HepG2 (cell line): Measurements from ENCODE around the gene NT5C. TPM values are rescaled to one million over a fixed set of nuclear protein-coding genes. Genes with fewer than 3 reads are reported as not detected.

Experiments used
- ADNP ChIP-seq: sonication (generic); formaldehyde crosslinking; IDR thresholded peaks from 2 replicates; pipeline ENCODE4 v1.4.0; 2020; ENCODE audit warnings: missing genetic modification reagents
- CSRNP1 ChIP-seq: sonication (generic); formaldehyde crosslinking; IDR thresholded peaks from 2 replicates; pipeline ENCODE4 v1.8.1; 2023; ENCODE audit warnings: mild to moderate bottlenecking, missing genetic modification reagents
- DDIT3 ChIP-seq: sonication (generic); formaldehyde crosslinking; IDR thresholded peaks from 2 replicates; pipeline ENCODE4 v1.4.0; 2020; ENCODE audit warnings: mild to moderate bottlenecking, missing genetic modification reagents
- EEA1 ChIP-seq: sonication (generic); formaldehyde crosslinking; IDR thresholded peaks from 2 replicates; pipeline ENCODE4 v1.5.1; 2020; ENCODE audit warnings: mild to moderate bottlenecking, missing genetic modification reagents, borderline replicate concordance
- GLMP ChIP-seq: sonication (generic); formaldehyde crosslinking; IDR thresholded peaks from 2 replicates; pipeline ENCODE4 v1.9.0; 2021; ENCODE audit warnings: missing genetic modification reagents, mild to moderate bottlenecking, borderline replicate concordance
- HNF4A ChIP-seq: sonication (generic); formaldehyde crosslinking; IDR thresholded peaks from 2 replicates; pipeline ENCODE4 v1.4.0; 2020; ENCODE audit warnings: missing genetic modification reagents
- IRX3 ChIP-seq: sonication (generic); formaldehyde crosslinking; IDR thresholded peaks from 2 replicates; pipeline ENCODE4 v1.8.1; 2023; ENCODE audit warnings: mild to moderate bottlenecking, low read depth, missing genetic modification reagents, borderline replicate concordance
- KDM5A ChIP-seq: fragments of 200-600 bp; sonication (generic); IDR thresholded peaks from 2 replicates; pipeline ENCODE4 v1.7.0; 2018; ENCODE audit warnings: antibody characterized with exemption, mild to moderate bottlenecking, low read length, borderline replicate concordance
- MAX ChIP-seq: IDR thresholded peaks from 2 replicates; pipeline ENCODE4 v1.6.1; 2012; ENCODE audit warnings: inconsistent platforms
- NCOA5 ChIP-seq: sonication (generic); formaldehyde crosslinking; IDR thresholded peaks from 2 replicates; pipeline ENCODE4 v1.4.0; 2020; ENCODE audit warnings: missing genetic modification reagents
- NFATC3 ChIP-seq: sonication (generic); formaldehyde crosslinking; IDR thresholded peaks from 2 replicates; pipeline ENCODE4 v1.5.1; 2020; ENCODE audit warnings: mild to moderate bottlenecking, missing genetic modification reagents
- PREB ChIP-seq: sonication (generic); formaldehyde crosslinking; IDR thresholded peaks from 2 replicates; pipeline ENCODE4 v1.4.0; 2020; ENCODE audit warnings: missing genetic modification reagents
- SPEN ChIP-seq: sonication (generic); formaldehyde crosslinking; IDR thresholded peaks from 2 replicates; pipeline ENCODE4 v1.5.1; 2020; ENCODE audit warnings: low read depth, mild to moderate bottlenecking, missing genetic modification reagents
- TIGD3 ChIP-seq: sonication (generic); formaldehyde crosslinking; IDR thresholded peaks from 2 replicates; pipeline ENCODE4 v1.5.1; 2020; ENCODE audit warnings: mild to moderate bottlenecking, missing genetic modification reagents, borderline replicate concordance
- U2AF1 ChIP-seq: fragments of 200-400 bp; formaldehyde crosslinking; optimal IDR thresholded peaks from 2 replicates; pipeline ENCODE3; 2017; ENCODE audit warnings: mild to moderate bottlenecking, low read depth, low read length
- ZBTB34 ChIP-seq: sonication (generic); formaldehyde crosslinking; IDR thresholded peaks from 2 replicates; pipeline ENCODE4 v1.8.0; 2022; ENCODE audit warnings: mild to moderate bottlenecking, missing genetic modification reagents
- ZMAT5 ChIP-seq: sonication (generic); formaldehyde crosslinking; IDR thresholded peaks from 2 replicates; pipeline ENCODE4 v1.5.0; 2020; ENCODE audit warnings: mild to moderate bottlenecking, low read depth, missing genetic modification reagents, borderline replicate concordance
- ZNF12 ChIP-seq: sonication (generic); formaldehyde crosslinking; IDR thresholded peaks from 2 replicates; pipeline ENCODE4 v1.5.0; 2020; ENCODE audit warnings: missing genetic modification reagents
- ZNF225 ChIP-seq: sonication (generic); formaldehyde crosslinking; IDR thresholded peaks from 2 replicates; pipeline ENCODE4 v1.4.0; 2020; ENCODE audit warnings: mild to moderate bottlenecking, missing genetic modification reagents
- ZNF550 ChIP-seq: sonication (generic); formaldehyde crosslinking; IDR thresholded peaks from 2 replicates; pipeline ENCODE4 v1.4.0; 2020; ENCODE audit warnings: mild to moderate bottlenecking, missing genetic modification reagents, borderline replicate concordance
- ZNF580 ChIP-seq: IDR thresholded peaks from 2 replicates; pipeline ENCODE4 v1.6.1; 2016; ENCODE audit warnings: low read depth, borderline replicate concordance
- polyA plus RNA-seq, 8 experiments: library from polyadenylated mRNA; depleted of rRNA in 3 of 8; stranded (reverse) in 7 of 8; unstranded in 1 of 8; fragments of >200 nt; fragmentation: Illumina TruSeq in 4 of 8; extraction: Trizol in 4 of 8; gene quantifications; 2 replicates each; pipeline versions ENCODE4 v1.2.1 to v1.2.3, GENCODE V29; 2011 to 2016; ENCODE audit warnings: low read depth in 4 of 8, missing spikeins in 1 of 8, mixed read lengths in 1 of 8; ENCODE audit not compliant: insufficient read depth in 1 of 8
- total RNA-seq, 5 experiments: library from RNA; depleted of rRNA; stranded (reverse); fragments of >200 nt; fragmentation: Illumina TruSeq; extraction: Trizol; gene quantifications; 2 replicates each; pipeline ENCODE4 v1.2.3, GENCODE V29; 2016; ENCODE audit warnings: low read depth in 1 of 5

The NT5C gene
- total and polyA plus RNA-seq, 2 of the 13 experiments (the other 11 are each of a cell fraction or from before 2014, with no cell fraction given) = 42.8 to 48.6 TPM

GRCh38 chr17:75131278-75132017 is at the start of gene NT5C (continued):
- TF ChIP-seq TIGD3 (CRISPR knock-in tag) (no peak), NFATC3 (peak; percentile 61; the same call in 1 of the 2 replicates), EEA1 (CRISPR knock-in tag) (peak; percentile 92), ZNF225 (CRISPR knock-in tag) (no peak), KDM5A (0 out of 2 replicates have a peak, but pooled peaks have one; percentile 37), ZNF550 (CRISPR knock-in tag) (no peak), ZNF12 (CRISPR knock-in tag) (no peak), ZNF580 (CRISPR knock-in tag) (peak; percentile 38; the same call in 1 of the 2 replicates), ZMAT5 (CRISPR knock-in tag) (no peak), DDIT3 (CRISPR knock-in tag) (no peak), IRX3 (CRISPR knock-in tag) (peak; percentile 90; the same call in 1 of the 2 replicates), ZBTB34 (CRISPR knock-in tag) (peak; percentile 75), SPEN (CRISPR knock-in tag) (peak; percentile 90), U2AF1 (no peak), PREB (CRISPR knock-in tag) (no peak; the same call in none of the 2 replicates), HNF4A (CRISPR knock-in tag) (no peak), GLMP (CRISPR knock-in tag) (no peak), ADNP (CRISPR knock-in tag) (no peak), MAX (peak; percentile 96), NCOA5 (CRISPR knock-in tag) (no peak), CSRNP1 (CRISPR knock-in tag) (peak; percentile 77; the same call in 1 of the 2 replicates)
